HEK293T (cell line): Measurements from ENCODE around the gene NAALADL2.
"Not testable (repeated sequence)": the region's sequence is repeated elsewhere in the genome, so short reads cannot be mapped to it uniquely, and the experiment has no call there.

Experiments used
- CTCF ChIA-PET: fragments of 350-600 bp; formaldehyde crosslinking; extraction: SDS; loops from one replicate; lab custom pipeline; 2021; ENCODE audit warnings: antibody characterized with exemption, inconsistent platforms; lab: Yijun Ruan, JAX
- POLR2A ChIA-PET: fragments of 350-600 bp; formaldehyde crosslinking; extraction: SDS; loops from one replicate; lab custom pipeline; 2020; ENCODE audit warnings: antibody characterized with exemption, inconsistent platforms; lab: Yijun Ruan, JAX
- DNase-seq: peaks from one replicate; pipeline ENCODE4 v3.0.0; 2012; ENCODE audit warnings: mixed read lengths; ENCODE audit errors: extremely low spot score
- ARNT ChIP-seq: fragments of 450-650 bp; IDR thresholded peaks from 2 replicates; pipeline ENCODE4 v1.6.1; 2017; ENCODE audit warnings: mild to moderate bottlenecking
- BHLHE40 ChIP-seq: fragments of 450-650 bp; IDR thresholded peaks from 2 replicates; pipeline ENCODE4 v1.6.1; 2016; ENCODE audit warnings: mild to moderate bottlenecking, moderate library complexity, borderline replicate concordance
- CTBP1 ChIP-seq: fragments of 450-650 bp; IDR thresholded peaks from 2 replicates; pipeline ENCODE4 v1.6.1; 2016; ENCODE audit warnings: borderline replicate concordance
- ELF4 ChIP-seq: fragments of 450-650 bp; IDR thresholded peaks from 2 replicates; pipeline ENCODE4 v1.6.1; 2017; ENCODE audit warnings: antibody characterized with exemption
- FOXA1 ChIP-seq: fragments of 450-650 bp; IDR thresholded peaks from 2 replicates; pipeline ENCODE4 v1.6.1; 2016; ENCODE audit warnings: mild to moderate bottlenecking
- FOXK2 ChIP-seq: fragments of 450-650 bp; IDR thresholded peaks from 2 replicates; pipeline ENCODE4 v1.6.1; 2016; ENCODE audit warnings: mild to moderate bottlenecking
- FOXM1 ChIP-seq: fragments of 450-650 bp; IDR thresholded peaks from 2 replicates; pipeline ENCODE4 v1.6.1; 2017; ENCODE audit warnings: mild to moderate bottlenecking, borderline replicate concordance
- HDGF ChIP-seq: fragments of 450-650 bp; IDR thresholded peaks from 2 replicates; pipeline ENCODE4 v1.6.1; 2017; ENCODE audit warnings: antibody characterized with exemption, borderline replicate concordance
- L3MBTL2 ChIP-seq: fragments of 450-650 bp; conservative IDR thresholded peaks from 2 replicates; pipeline ENCODE4 v1.6.1; 2016; ENCODE audit warnings: mild to moderate bottlenecking
- LEF1 ChIP-seq: fragments of 450-650 bp; IDR thresholded peaks from 2 replicates; pipeline ENCODE4 v1.6.1; 2017; ENCODE audit warnings: mild to moderate bottlenecking, borderline replicate concordance
- NFRKB ChIP-seq: fragments of 450-650 bp; IDR thresholded peaks from 2 replicates; pipeline ENCODE4 v1.6.1; 2016; ENCODE audit warnings: mild to moderate bottlenecking, moderate library complexity
- SP1 ChIP-seq: fragments of 450-650 bp; IDR thresholded peaks from 2 replicates; pipeline ENCODE4 v1.6.1; 2017
- SUZ12 ChIP-seq: fragments of 450-650 bp; IDR thresholded peaks from 2 replicates; pipeline ENCODE4 v1.6.1; 2016; ENCODE audit warnings: mild to moderate bottlenecking
- TARDBP ChIP-seq: fragments of 450-650 bp; IDR thresholded peaks from 2 replicates; pipeline ENCODE4 v1.6.1; 2016
- ZNF384 ChIP-seq: fragments of 450-650 bp; IDR thresholded peaks from 2 replicates; pipeline ENCODE4 v1.6.1; 2016
- TF ChIP-seq, protein P1 (sequence below): fragments of 450-650 bp; IDR thresholded peaks from 2 replicates; pipeline ENCODE4 v1.6.1; 2016

NAALADL2 gene

DNA sequence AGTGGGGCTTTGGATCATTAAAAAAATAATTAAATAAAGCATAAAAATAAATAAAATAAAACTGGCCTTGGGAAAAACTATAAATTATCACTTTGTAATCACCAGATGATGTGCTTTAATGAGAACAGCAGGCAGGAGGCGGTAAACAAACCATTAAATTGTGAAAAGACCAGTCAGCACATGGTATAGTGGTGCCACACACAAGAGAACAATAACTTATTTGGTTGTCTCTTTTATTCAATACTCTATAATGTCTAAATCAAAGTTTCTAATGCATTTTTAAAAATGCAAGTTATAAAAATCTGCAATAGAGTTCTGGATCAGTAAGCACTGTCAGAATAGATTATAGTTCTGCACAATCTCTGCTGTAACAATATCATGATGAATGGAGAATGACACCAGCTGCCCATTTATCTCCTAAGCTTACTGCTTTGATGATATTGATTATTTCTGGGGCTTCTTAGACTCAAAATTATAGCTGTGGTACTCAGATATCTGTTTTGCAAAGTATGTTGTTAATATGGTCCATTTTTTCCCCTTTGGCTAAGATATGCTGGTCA is 259.3 kb downstream of the NAALADL2 start:
- TF ChIP-seq FOXK2: no peak
- TF ChIP-seq BHLHE40: no peak
- TF ChIP-seq SUZ12: no peak
- no peak for TF ChIP-seq FOXM1
- no peak for TF ChIP-seq NFRKB
- TF ChIP-seq CTBP1: no peak
- no peak for TF ChIP-seq L3MBTL2
- no peak for TF ChIP-seq LEF1
- TF ChIP-seq HDGF: no peak
- TF ChIP-seq, protein P1, sequence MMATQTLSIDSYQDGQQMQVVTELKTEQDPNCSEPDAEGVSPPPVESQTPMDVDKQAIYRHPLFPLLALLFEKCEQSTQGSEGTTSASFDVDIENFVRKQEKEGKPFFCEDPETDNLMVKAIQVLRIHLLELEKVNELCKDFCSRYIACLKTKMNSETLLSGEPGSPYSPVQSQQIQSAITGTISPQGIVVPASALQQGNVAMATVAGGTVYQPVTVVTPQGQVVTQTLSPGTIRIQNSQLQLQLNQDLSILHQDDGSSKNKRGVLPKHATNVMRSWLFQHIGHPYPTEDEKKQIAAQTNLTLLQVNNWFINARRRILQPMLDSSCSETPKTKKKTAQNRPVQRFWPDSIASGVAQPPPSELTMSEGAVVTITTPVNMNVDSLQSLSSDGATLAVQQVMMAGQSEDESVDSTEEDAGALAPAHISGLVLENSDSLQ: no peak
- TF ChIP-seq ARNT: no peak
- no peak for TF ChIP-seq FOXA1
- TF ChIP-seq TARDBP: no peak
- no peak for TF ChIP-seq ZNF384
- no peak for TF ChIP-seq SP1
- no peak for DNase-seq
- ChIA-PET POLR2A (no interaction called here), CTCF (no interaction called here)

DNA sequence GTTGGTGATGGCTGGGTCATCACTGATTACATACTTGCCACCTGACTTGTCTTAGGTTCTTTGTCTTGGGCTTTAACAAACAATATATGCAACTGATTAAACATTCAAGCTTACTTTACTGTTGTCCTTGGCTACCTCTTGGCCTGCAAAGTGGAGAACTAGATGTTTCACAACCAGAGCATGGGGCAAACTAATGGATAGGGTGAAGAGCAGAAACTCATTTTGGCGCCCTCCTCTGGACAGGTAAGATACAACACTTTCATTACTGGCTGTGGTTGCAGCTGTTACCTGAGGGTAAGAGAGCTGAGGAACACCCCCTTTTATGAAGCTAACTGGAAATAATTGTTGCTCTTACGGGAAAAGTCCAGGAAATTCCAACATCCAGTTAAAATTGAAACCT is 262.1 kb downstream of the NAALADL2 start:
- no peak for DNase-seq
- ChIA-PET CTCF (no interaction called here), POLR2A (no interaction called here)
- TF ChIP-seq ELF4: no peak
- no peak for TF ChIP-seq BHLHE40
- no peak for TF ChIP-seq CTBP1
- no peak for TF ChIP-seq FOXM1
- no peak for TF ChIP-seq NFRKB
- TF ChIP-seq TARDBP: no peak
- TF ChIP-seq FOXA1: no peak
- TF ChIP-seq, protein P1: no peak

DNA sequence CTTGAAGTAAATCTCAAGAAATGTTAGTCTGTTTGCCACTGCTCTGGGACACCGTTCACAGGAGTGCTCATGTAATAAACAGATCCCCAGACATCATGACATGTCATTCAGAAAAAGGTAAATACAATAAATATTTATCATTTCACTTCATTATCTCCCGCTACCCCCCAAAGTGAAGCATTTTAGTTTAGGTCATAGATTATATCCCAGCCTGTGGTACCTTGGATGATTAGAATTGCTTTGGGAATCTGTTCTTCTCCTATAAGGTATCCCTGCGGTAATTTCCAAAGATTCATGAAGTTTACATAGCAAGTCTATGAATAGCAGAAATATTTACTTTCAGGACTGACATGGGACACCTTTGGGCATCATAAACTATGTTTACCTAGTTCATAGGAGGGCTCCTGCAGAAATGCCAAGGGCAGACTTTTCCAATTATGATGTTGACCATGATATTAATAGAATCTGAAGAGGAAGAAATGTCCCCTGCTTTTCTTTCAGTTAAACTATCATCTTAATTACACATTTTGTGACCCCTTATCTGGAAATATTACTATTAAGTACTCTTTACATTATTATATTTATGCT is 268.0 kb downstream of the NAALADL2 start:
- TF ChIP-seq NFRKB: no peak
- ChIA-PET POLR2A (no interaction called here), CTCF (no interaction called here)
- no peak for DNase-seq

DNA sequence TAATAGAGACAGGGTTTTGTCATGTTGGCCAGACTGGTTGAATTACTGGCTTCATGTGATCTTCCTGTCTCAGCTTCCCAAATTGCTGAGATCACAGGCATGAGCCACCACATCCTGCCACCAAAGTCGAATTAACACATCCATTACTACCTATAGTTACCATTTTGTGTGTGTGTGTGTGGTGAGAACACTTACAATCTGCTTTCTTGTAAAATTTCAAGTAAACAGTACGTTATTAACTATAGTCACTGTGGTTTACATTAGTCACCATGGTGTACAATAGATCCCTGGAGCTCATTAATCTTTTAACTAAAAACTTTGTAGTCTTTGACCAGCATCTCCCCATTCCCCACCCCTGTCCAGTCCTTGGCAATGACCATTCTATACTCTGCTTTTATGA is 270.0 kb downstream of the NAALADL2 start:
- ChIA-PET CTCF (no interaction called here), POLR2A (no interaction called here)
- no peak for TF ChIP-seq FOXM1
- no peak for TF ChIP-seq SP1
- TF ChIP-seq HDGF: no peak
- TF ChIP-seq FOXA1: no peak
- TF ChIP-seq BHLHE40: no peak
- no peak for TF ChIP-seq FOXK2
- no peak for TF ChIP-seq SUZ12
- TF ChIP-seq NFRKB: no peak
- TF ChIP-seq ZNF384: no peak
- TF ChIP-seq LEF1: no peak
- TF ChIP-seq CTBP1: no peak
- TF ChIP-seq L3MBTL2: no peak
- no peak for TF ChIP-seq TARDBP
- no peak for TF ChIP-seq ARNT
- TF ChIP-seq ELF4: no peak
- TF ChIP-seq, protein P1: no peak
- no peak for DNase-seq

DNA sequence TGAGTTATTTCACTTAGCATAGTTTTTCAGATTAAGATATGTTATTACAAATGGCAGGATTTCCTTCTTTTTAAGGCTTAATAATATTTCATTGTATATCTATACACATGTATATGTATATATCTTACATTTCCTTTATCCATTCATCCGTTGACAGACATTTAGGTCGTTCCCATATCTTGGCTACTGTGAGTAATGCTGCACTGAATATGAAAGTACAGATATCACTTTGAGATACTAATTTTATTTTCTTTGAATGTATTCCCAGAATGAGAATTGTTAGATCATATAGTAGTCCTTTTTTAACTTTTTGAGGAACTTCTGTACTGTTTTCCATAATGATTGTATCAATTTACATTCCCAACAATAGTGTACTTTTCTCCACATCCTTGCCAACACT is 270.4 kb downstream of the NAALADL2 start:
- ChIA-PET POLR2A (no interaction called here), CTCF (no interaction called here)
- no peak for TF ChIP-seq ARNT
- TF ChIP-seq LEF1: no peak
- no peak for TF ChIP-seq BHLHE40
- no peak for TF ChIP-seq HDGF
- no peak for TF ChIP-seq CTBP1
- no peak for TF ChIP-seq FOXM1
- TF ChIP-seq ZNF384: no peak
- no peak for TF ChIP-seq ELF4
- TF ChIP-seq SUZ12: no peak
- no peak for TF ChIP-seq SP1
- no peak for TF ChIP-seq NFRKB
- TF ChIP-seq FOXK2: no peak
- no peak for TF ChIP-seq L3MBTL2
- TF ChIP-seq, protein P1: no peak
- TF ChIP-seq FOXA1: no peak
- no peak for TF ChIP-seq TARDBP
- DNase-seq: no peak

DNA sequence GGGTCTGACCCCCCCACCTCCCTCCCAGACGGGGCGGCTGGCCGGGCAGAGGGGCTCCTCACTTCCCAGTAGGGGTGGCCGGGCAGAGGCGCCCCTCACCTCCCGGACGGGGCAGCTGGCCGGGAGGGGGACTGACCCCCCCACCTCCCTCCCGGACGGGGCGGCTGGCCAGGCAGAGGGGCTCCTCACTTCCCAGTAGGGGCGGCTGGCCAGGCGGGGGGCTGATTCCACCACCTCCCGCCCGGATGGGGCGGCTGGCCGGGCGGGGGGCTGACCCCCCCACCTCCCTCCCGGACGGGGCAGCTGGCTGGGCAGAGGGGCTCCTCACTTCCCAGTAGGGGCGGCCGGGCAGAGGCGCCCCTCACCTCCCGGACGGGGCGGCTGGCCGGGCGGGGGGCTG is 272.7 kb downstream of the NAALADL2 start:
- CTCF ChIA-PET, POLR2A ChIA-PET: not testable (repeated sequence)

DNA sequence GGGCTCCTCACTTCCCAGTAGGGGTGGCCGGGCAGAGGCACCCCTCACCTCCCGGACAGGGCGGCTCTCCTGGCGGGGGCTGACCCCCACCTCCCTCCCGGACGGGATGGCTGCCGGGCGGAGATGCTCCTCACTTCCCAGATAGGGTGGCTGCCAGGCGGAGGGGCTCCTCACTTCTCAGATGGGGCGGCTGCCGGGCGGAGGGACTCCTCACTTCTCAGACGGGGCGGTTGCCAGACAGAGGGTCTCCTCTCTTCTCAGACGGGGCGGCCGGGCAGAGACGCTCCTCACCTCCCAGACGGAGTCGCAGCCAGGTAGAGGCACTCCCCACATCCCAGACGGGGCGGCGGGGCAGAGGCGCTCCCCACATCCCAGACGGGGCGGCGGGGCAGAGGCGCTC is 273.6 kb downstream of the NAALADL2 start:
- DNase-seq, CTCF ChIA-PET, POLR2A ChIA-PET: not testable (repeated sequence)

More for the DNA sequence above, 272.7 kb downstream of the NAALADL2 start:
- DNase-seq: not testable (repeated sequence)
